Measurements from ENCODE around the gene MACC1.
"Not testable (repeated sequence)": the region's sequence is repeated elsewhere in the genome, so short reads cannot be mapped to it uniquely, and the experiment has no call there.

The MACC1 gene

DNA sequence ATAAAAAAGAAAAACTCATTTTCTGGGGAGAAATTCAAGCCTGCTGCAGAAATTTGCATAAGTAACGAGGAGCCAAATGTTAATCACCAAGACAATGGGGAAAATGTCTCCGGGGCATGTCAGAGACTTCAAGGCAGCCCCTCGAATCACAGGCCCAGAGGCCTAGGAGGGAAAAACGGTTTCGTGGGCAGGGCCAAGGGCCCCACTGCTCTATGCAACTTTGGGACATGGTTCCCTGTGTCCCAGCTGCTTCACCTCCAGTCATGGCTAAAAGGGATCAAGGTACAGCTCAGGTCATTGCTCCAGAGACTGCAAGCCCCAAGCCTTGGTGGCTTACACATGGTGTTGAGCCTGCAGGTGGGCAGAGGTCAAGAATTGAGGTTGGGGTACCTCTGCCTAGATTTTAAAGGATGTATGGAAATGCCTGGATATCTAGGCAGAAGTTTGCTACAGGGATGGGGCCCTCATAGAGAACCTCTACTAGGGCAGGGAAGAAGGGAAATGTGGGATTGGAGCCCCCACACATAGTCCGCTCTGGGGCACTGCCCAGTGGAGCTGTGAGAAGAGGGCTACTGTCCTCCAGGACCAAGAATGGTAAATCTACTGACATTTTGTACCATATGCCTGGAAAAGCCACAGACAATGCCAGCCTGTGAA, 8.4 kb downstream of the MACC1 start:
- FAIRE-seq (no peak), DNase-seq (ENCODE audit: low spot score) (no peak)

DNA sequence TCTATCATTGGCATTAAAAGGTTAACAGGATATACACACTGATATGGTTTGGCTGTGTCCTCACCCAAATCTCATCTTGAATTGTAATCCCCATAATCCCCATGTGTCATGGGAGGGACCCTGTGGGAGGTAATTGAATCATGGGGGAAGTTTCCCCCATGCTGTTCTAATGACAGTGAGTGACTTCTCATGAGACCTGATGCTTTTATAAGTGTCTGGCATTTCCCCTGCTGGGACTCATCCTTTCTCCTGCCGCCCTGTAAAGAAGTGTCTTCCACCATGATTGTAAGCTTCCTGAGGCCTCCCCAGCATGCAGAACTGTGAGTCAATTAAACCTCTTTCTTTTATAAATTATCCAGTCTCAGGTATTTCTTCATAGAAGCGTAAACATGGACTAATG, 9.4 kb downstream of the MACC1 start:
- not testable (repeated sequence) for DNase-seq (ENCODE audit: low spot score); FAIRE-seq

GRCh38 chr7:20206104-20206896, 10.9 kb downstream of the MACC1 start:
- FAIRE-seq (no peak), DNase-seq (ENCODE audit: low spot score) (no peak)

GRCh38 chr7:20203316-20203715, 13.9 kb downstream of the MACC1 start:
- FAIRE-seq (no peak), DNase-seq (ENCODE audit: low spot score) (no peak)

DNA sequence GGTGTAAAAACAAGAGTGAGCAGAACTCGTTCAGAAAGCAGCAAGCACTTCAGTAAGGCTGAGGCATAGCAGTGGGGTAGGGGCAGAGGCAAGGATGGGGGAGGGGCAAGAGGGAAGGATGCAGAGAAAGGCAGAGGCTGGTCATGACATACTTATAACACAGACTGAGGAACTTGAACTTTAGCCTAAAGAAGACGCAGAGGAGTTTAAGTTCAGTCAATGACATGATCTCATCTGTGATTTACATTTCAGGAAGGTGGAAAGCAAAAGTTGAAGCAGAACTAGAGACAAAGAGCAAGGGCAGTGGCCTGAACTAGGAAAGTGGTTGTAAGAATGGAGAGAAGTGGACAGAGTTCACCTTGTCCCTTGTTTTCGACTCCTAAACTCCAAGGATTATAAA, 15.8 kb downstream of the MACC1 start:
- DNase-seq (ENCODE audit: low spot score) = no peak
- no peak for FAIRE-seq

- DNase-seq (ENCODE audit: low spot score) = no peak
- no peak for FAIRE-seq
Observed at GRCh38 chr7:20200971-20201370, 16.2 kb downstream of the MACC1 start.

- DNase-seq (ENCODE audit: low spot score) (no peak), FAIRE-seq (no peak)
Observed at GRCh38 chr7:20200361-20200760, 16.8 kb downstream of the MACC1 start.

DNA sequence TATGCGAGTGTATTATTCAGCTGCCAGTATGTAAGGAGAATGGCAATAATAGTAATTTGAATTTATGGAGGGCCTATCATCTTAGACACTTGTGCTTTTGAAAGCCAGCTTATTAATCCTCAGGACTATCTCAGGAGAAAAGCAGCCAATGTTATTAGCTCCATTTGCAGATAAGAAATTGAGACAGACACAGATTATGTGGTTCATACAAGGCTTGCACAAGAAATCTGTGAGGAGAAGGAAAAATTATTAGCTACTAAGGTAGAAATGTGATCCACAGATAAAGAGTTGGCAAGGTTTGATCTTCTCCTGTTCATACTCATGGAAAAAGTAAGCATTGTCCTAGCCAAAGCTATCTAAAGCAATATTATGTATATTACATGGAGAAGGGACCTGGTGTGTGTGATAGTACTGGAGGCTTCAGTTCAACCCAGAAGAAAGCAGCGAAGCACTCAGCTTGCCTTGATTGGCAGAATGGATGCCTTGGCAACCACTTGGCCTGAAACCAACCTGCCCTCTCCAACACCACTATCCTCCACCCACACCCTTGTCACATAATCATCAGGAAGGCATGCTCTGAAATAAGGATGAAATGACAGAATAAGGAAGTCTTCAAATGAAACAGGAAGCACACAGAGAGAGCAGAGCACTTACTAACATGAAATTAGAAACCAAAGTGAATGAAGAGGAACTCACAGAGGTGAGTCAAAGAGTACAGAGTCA, 18.0 kb downstream of the MACC1 start:
- DNase-seq (ENCODE audit: low spot score) (peak; percentile 60), FAIRE-seq (peak; percentile 27)

- DNase-seq (ENCODE audit: low spot score) (no peak), FAIRE-seq (no peak)
Observed at GRCh38 chr7:20198260-20198659, 18.9 kb downstream of the MACC1 start.

DNA sequence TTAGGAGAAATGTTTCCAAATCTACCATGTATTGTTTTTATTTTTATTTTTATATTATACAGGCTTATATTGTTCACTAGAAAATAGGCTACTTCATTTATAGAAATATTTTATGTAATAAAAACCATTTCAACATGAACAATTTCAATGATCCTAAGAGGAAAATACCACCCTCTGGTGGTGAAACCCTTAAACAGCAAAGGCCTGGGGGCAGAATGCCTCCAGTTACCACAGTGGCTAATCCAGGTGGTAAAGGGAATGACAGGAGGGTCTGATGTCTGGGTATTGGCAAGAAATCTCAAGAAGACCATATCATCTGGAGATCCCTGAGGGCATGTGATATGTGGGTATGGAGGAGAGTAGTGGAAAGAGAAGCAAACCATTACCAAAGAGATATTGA, 19.3 kb downstream of the MACC1 start:
- FAIRE-seq = no peak

DNA sequence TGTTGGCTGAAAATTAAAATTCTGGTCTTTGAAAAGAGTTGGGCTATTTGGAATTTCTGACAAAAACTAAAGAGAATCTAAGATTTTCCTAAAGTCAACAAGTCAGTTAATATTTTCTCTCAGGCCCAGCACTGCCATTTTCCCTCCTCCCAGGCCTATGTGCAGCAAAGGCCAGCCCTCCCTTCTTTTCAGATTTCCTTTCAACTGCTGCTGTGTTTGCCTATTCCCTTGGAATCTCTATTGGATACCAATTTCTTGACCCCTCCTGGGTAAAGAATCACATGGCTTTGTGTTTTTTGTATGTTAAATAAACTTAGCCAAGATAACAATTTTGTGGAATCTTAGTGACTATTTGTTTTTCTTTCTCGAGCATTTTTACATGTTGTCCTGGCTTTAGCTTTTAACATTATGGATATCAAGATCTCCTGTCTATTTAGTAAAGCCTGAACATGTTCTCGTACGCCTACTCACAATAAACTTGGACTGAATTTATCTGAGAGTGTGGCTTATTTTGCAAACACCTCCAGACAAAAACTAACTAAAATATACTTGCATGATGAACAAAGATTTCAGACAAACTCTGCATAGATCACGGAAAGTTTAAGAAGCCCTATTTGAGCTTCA, 19.9 kb downstream of the MACC1 start:
- FAIRE-seq = no peak

More for the DNA sequence above, 19.3 kb downstream of the MACC1 start:
- no peak for DNase-seq (ENCODE audit: low spot score)

GRCh38 chr7:20194343-20194995, 22.7 kb downstream of the MACC1 start:
- DNase-seq (ENCODE audit: low spot score) (no peak), FAIRE-seq (no peak)

More for the DNA sequence above, 19.9 kb downstream of the MACC1 start:
- DNase-seq (ENCODE audit: low spot score) = no peak

DNA sequence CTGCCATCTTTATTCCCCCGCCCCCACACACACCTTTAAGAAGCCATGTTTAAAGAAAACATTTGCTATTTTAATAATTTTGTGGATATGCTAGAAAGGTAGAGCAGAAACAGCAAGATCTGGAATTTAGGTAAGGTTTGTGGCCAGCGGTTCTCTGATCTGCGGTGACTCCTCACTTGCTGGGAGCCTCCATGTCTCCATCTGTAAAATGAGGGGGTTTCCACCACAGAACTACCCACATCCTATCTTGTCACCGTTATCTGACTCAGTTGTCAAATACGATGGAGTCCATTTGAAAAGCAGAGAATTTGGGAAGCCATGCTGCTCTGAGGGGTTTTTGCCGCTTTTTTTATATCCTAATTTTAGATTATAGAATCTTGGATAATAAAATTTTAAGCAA, 23.3 kb downstream of the MACC1 start:
- DNase-seq (ENCODE audit: low spot score) (no peak), FAIRE-seq (no peak)

- DNase-seq (ENCODE audit: low spot score) = no peak
Observed at GRCh38 chr7:20193242-20193777, 23.9 kb downstream of the MACC1 start.

DNA sequence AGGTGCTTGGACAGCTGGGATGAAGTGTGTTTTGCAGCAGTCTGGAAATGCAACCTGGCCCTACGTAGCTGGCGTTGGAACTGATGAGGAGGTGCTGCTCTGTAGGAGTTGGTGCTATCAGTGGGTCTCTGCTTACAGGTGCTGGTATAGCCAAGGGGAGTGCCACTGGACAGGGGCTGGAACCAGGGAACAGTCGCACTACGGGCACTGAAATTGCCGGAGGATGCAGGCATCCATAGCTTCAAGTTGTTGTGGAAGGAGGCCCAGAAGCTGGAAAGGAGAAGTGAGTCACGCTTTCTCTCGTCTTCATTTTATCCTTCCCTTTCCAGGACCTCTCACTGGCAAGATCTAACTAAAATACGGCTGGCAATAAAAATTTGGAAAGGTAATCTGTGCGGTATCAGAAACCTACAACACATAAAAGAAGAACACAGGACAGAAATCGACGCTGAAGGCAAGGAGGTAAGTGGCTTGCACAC, 25.8 kb downstream of the MACC1 start:
- FAIRE-seq = no peak
- DNase-seq (ENCODE audit: low spot score) = no peak

More at GRCh38 chr7:20193242-20193777, 23.9 kb downstream of the MACC1 start:
- FAIRE-seq = no peak

DNA sequence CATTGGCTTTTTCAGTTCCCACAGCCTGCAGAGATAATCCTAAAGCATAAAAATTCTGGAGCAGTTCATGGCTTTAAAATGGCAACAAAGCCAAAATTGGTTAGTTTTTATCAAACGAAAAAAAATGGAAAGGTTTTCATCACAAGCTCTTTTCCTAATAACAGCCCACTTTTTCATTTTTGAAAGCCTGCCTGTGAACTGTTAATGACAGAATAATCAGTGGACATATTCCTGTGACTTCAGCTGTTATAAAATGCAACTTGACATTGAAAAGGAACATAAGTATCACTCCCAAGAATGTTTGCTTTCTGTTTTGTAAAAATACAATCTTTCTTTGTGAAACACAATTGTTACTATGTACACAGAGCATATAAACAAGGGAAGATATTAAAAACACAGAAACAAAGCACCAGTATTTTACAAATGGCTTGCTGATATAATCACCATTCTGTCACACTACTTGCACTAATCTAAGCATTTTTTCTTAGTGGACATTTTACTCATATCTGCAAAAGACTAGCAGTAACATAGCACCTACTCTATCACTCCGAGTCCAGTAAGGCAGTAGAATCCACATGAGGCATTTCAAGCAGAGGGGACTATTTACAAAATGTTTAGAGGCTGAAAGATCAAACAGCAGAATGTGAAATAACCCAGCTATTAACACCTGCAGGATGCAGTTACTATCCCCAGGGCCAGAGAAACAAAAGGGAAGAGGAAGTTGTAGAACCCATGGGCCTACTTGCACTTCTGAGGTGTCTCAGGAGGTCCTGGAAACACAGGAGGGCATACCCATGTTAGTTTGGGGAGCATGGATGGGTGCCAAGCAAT, 26.4 kb downstream of the MACC1 start:
- no peak for DNase-seq (ENCODE audit: low spot score)
- FAIRE-seq = no peak

- DNase-seq (ENCODE audit: low spot score) = no peak
- no peak for FAIRE-seq
Observed at GRCh38 chr7:20189852-20190251, 27.3 kb downstream of the MACC1 start.

GRCh38 chr7:20188567-20188966, 28.6 kb downstream of the MACC1 start:
- no peak for FAIRE-seq

GRCh38 chr7:20187850-20188249, 29.3 kb downstream of the MACC1 start:
- DNase-seq (ENCODE audit: low spot score); FAIRE-seq: not testable (repeated sequence)

More at GRCh38 chr7:20188567-20188966, 28.6 kb downstream of the MACC1 start:
- no peak for DNase-seq (ENCODE audit: low spot score)

GRCh38 chr7:20185988-20186387, 31.2 kb downstream of the MACC1 start:
- FAIRE-seq (no peak), DNase-seq (ENCODE audit: low spot score) (no peak)

Measured in urothelium cell line (cell line).